HepG2 (cell line): Measurements from ENCODE around the gene CNOT2. TPM values are rescaled to one million over a fixed set of nuclear protein-coding genes. Genes with fewer than 3 reads are reported as not detected.

Experiments used
- ATAC-seq: fragments of 200-7000 bp; cut with Tn5 transposase; 3 replicates; pipeline ENCODE4 v1.9.1; 2020; ENCODE audit warnings: mild to moderate bottlenecking, moderate library complexity
- BruUV-seq: library from RNA; stranded (reverse); fragments of 400-500 nt; replicated peaks from 2 replicates; lab custom pipeline; 2021; lab: Mats Ljungman, UMichigan
- CTCF ChIA-PET: fragments of 300-600 bp; formaldehyde crosslinking; extraction: SDS; loops from one replicate; lab custom pipeline; 2021; ENCODE audit warnings: low total read pairs, inconsistent platforms, low intra/inter-chr PET ratio; lab: Yijun Ruan, JAX
- POLR2A ChIA-PET: fragments of 350-600 bp; sonication (Branson Sonifier 250); formaldehyde crosslinking; loops from one replicate; lab custom pipeline; 2020; ENCODE audit warnings: antibody characterized with exemption, inconsistent platforms; lab: Yijun Ruan, JAX
- DNase-seq: peaks from one replicate; pipeline ENCODE4 v3.0.0-alpha.2; 2015; ENCODE audit warnings: low spot score
- FAIRE-seq: peaks from 3 replicates; lab custom pipeline; 2011; peaks lifted over from hg19 to GRCh38; lab: Jason Lieb, UNC
- H2AFZ ChIP-seq: one replicate; pipeline ENCODE4 v1.6.1; 2011; ENCODE audit warnings: low read length, inconsistent platforms
- H3K27ac ChIP-seq: fragments of 300-600 bp; 3 replicates; pipeline ENCODE4 v1.8.0; 2011; ENCODE audit warnings: mixed run types, mild to moderate bottlenecking, mixed read lengths, low read length, inconsistent platforms; ENCODE audit not compliant: insufficient read depth; ENCODE audit errors: extremely low read length
- H3K27me3 ChIP-seq, 2 experiments: fragments of 200-600 bp in 1 of 2; 2 replicates in 1 of 2; 3 replicates in 1 of 2; pipeline versions ENCODE4 v1.6.0 to v1.8.0; 2011; ENCODE audit warnings: low read length in 2 of 2, mild to moderate bottlenecking in 2 of 2, moderate library complexity in 2 of 2, inconsistent platforms in 1 of 2; ENCODE audit not compliant: insufficient read depth in 2 of 2, control insufficient read depth in 1 of 2
- H3K36me3 ChIP-seq, 2 experiments: fragments of 200-600 bp in 1 of 2; replicated peaks in 1 of 2; 2 replicates in 1 of 2; 3 replicates in 1 of 2; pipeline versions ENCODE4 v1.5.1 to v1.8.0; 2011; ENCODE audit warnings: low read length in 2 of 2, inconsistent platforms in 1 of 2; ENCODE audit not compliant: insufficient read depth in 2 of 2, control insufficient read depth in 1 of 2
- H3K4me1 ChIP-seq: 2 replicates; pipeline ENCODE4 v1.5.1; 2012; ENCODE audit warnings: low read length, inconsistent platforms; ENCODE audit not compliant: insufficient read depth
- H3K4me2 ChIP-seq: 2 replicates; pipeline ENCODE4 v1.6.0; 2011; ENCODE audit warnings: low read depth, low read length, inconsistent platforms
- H3K4me3 ChIP-seq, 3 experiments: fragments of 200-600 bp in 1 of 3; sonication (generic), shearing (Covaris generic) in 1 of 3; replicated peaks in 1 of 3; 2 replicates each; pipeline ENCODE4 v1.5.1; 2011 to 2016; ENCODE audit warnings: low read length in 3 of 3, inconsistent platforms in 2 of 3, low read depth in 2 of 3, mild to moderate bottlenecking in 2 of 3, control low read depth in 1 of 3, mixed read lengths in 1 of 3; ENCODE audit not compliant: insufficient read depth in 1 of 3
- H3K79me2 ChIP-seq: one replicate; pipeline ENCODE4 v1.6.1; 2011; ENCODE audit warnings: low read length, inconsistent platforms; ENCODE audit not compliant: insufficient read depth
- H3K9ac ChIP-seq: 2 replicates; pipeline ENCODE4 v1.6.0; 2011; ENCODE audit warnings: mild to moderate bottlenecking, low read depth, low read length, inconsistent platforms; ENCODE audit not compliant: insufficient read depth
- H3K9me3 ChIP-seq: 2 replicates; pipeline ENCODE4 v1.5.1; 2012; ENCODE audit warnings: mild to moderate bottlenecking, low read length
- H4K20me1 ChIP-seq: 2 replicates; pipeline ENCODE4 v1.6.0; 2011; ENCODE audit warnings: inconsistent platforms, mild to moderate bottlenecking, low read length, moderate library complexity; ENCODE audit not compliant: insufficient read depth
- AKNA ChIP-seq: sonication (generic); formaldehyde crosslinking; IDR thresholded peaks from 2 replicates; pipeline ENCODE4 v1.4.0; 2020; ENCODE audit warnings: missing genetic modification reagents, borderline replicate concordance
- CREB3 ChIP-seq: sonication (generic); formaldehyde crosslinking; IDR thresholded peaks from 2 replicates; pipeline ENCODE4 v1.5.0; 2020; ENCODE audit warnings: missing genetic modification reagents
- FOXA3 ChIP-seq: IDR thresholded peaks from 2 replicates; pipeline ENCODE4 v1.6.1; 2016; ENCODE audit warnings: missing genetic modification reagents, missing compliant biosample characterization
- MIER2 ChIP-seq: IDR thresholded peaks from 2 replicates; pipeline ENCODE4 v1.6.1; 2016; ENCODE audit warnings: missing biosample characterization, missing genetic modification reagents
- SP1 ChIP-seq, 2 experiments: fragments of 450-650 bp in 1 of 2; sonication (generic) in 1 of 2; formaldehyde crosslinking in 1 of 2; IDR thresholded peaks; 2 replicates each; pipeline versions ENCODE4 v1.4.0 to v1.6.1; 2016 to 2020; ENCODE audit warnings: missing genetic modification reagents in 1 of 2
- TBX3 ChIP-seq: fragments of 450-650 bp; IDR thresholded peaks from 2 replicates; pipeline ENCODE4 v1.6.1; 2017; ENCODE audit warnings: antibody characterized with exemption, mild to moderate bottlenecking, inconsistent platforms, borderline replicate concordance
- WGBS: methylation state at CpG from one replicate; pipeline ENCODE4 v1.1.6; 2017; ENCODE audit warnings: low lambda C conversion rate; 5-methylcytosine and 5-hydroxymethylcytosine counted together
- in situ Hi-C: cut with HindIII; loops from 2 replicates; pipeline ENCODE4 v1.10.0; 2017; ENCODE audit warnings: low pct_unique_long_range_greater_than_20kb; ENCODE audit not compliant: extremely low pct_ligation_motif_present
- intact Hi-C: fragments of 100-400 bp; cut with micrococcal nuclease; formaldehyde crosslinking; loops from one replicate; pipeline ENCODE4 v1.10.0; 2022; ENCODE audit not compliant: unreplicated experiment
- polyA plus RNA-seq, 8 experiments: library from polyadenylated mRNA; depleted of rRNA in 3 of 8; stranded (reverse) in 7 of 8; unstranded in 1 of 8; fragments of >200 nt; fragmentation: Illumina TruSeq in 4 of 8; extraction: Trizol in 4 of 8; gene quantifications; 2 replicates each; pipeline versions ENCODE4 v1.2.1 to v1.2.3, GENCODE V29; 2011 to 2016; ENCODE audit warnings: low read depth in 4 of 8, missing spikeins in 1 of 8, mixed read lengths in 1 of 8; ENCODE audit not compliant: insufficient read depth in 1 of 8
- total RNA-seq, 5 experiments: library from RNA; depleted of rRNA; stranded (reverse); fragments of >200 nt; fragmentation: Illumina TruSeq; extraction: Trizol; gene quantifications; 2 replicates each; pipeline ENCODE4 v1.2.3, GENCODE V29; 2016; ENCODE audit warnings: low read depth in 1 of 5

Gene CNOT2
- total and polyA plus RNA-seq, 2 of the 13 experiments (the other 11 are each of a cell fraction or from before 2014, with no cell fraction given), result 54.5 to 76.6 TPM

GRCh38 chr12:70330158-70330557 lies 86.9 kb downstream of the CNOT2 start:
- Histone ChIP-seq H3K4me1 (no peaks in the 10 kb centered on the region), H3K4me2 (no peak overlapping the region), H2AFZ (no peak overlapping the region), H3K9me3 (no peaks in the 10 kb centered on the region), H3K36me3 (peaks cover 0 to 11% of the 10 kb centered on the region in 2 experiments; a peak in 2 of 5 replicates), H3K27me3 (no peaks in the 10 kb centered on the region; a peak in 1 of 5 replicates), H3K9ac (no peak overlapping the region), H3K27ac (no peak overlapping the region), H3K79me2 (no peaks in the 10 kb centered on the region), H4K20me1 (no peaks in the 10 kb centered on the region), H3K4me3 (no peak overlapping the region)
- intact Hi-C loops, result loop anchor here (10.0 kb wide), 1 partner anchor 85 kb away; the partner anchor contains the start of gene CNOT2
- ChIA-PET CTCF (no interaction called here), POLR2A (no interaction called here)
- DNase-seq (no peak), ATAC-seq (no peak), FAIRE-seq (no peak)
- TF ChIP-seq TBX3, result no peak
- TF ChIP-seq CREB3 (CRISPR knock-in tag), result no peak
- TF ChIP-seq MIER2, result no peak
- TF ChIP-seq FOXA3 (CRISPR knock-in tag), result no peak
- TF ChIP-seq AKNA (CRISPR knock-in tag), result no peak
- TF ChIP-seq SP1 (IDR thresholded peaks at IDR 0.05), result no peak
- TF ChIP-seq SP1 (CRISPR knock-in tag; IDR thresholded peaks at IDR 0.05), result no peak
- WGBS, result 100% methylated on average over 2 of the region's 2 CpGs
- BruUV-seq, result no TSS peak
- in situ Hi-C loops, result no loop called here
